ENCODE data around the gene NFATC1.

- TF ChIP-seq, protein P1, sequence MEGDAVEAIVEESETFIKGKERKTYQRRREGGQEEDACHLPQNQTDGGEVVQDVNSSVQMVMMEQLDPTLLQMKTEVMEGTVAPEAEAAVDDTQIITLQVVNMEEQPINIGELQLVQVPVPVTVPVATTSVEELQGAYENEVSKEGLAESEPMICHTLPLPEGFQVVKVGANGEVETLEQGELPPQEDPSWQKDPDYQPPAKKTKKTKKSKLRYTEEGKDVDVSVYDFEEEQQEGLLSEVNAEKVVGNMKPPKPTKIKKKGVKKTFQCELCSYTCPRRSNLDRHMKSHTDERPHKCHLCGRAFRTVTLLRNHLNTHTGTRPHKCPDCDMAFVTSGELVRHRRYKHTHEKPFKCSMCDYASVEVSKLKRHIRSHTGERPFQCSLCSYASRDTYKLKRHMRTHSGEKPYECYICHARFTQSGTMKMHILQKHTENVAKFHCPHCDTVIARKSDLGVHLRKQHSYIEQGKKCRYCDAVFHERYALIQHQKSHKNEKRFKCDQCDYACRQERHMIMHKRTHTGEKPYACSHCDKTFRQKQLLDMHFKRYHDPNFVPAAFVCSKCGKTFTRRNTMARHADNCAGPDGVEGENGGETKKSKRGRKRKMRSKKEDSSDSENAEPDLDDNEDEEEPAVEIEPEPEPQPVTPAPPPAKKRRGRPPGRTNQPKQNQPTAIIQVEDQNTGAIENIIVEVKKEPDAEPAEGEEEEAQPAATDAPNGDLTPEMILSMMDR (IDR thresholded peaks at IDR 0.05; ENCODE audit: low read length), result 0 out of 2 replicates have a peak, but pooled peaks have one; percentile 15
- TF ChIP-seq EZH2 (IDR thresholded peaks at IDR 0.05; ENCODE audit: borderline replicate concordance, low read length), result no peak
Observed at GRCh38 chr18:79466591-79466990, 70.9 kb downstream of the NFATC1 start.
